ENCODE data around the gene ZNF284.

The ZNF284 gene

GRCh38 chr19:44050740-44051649 lies 21.0 kb upstream of the ZNF284 start:
- ATAC-seq: peak; percentile 20

GRCh38 chr19:44051650-44052402 lies 20.1 kb upstream of the ZNF284 start, which contains the start of gene ZNF223:
TSS of gene ZNF223 (plus strand) at chr19:44052036. CDS start at chr19:44055177, 3,141 bp downstream.
- ATAC-seq: peak; percentile 100
- TF ChIP-seq TOX (CRISPR knock-in tag; IDR thresholded peaks at IDR 0.05; ENCODE audit: borderline replicate concordance) (no peak), ESRRG (CRISPR knock-in tag; IDR thresholded peaks at IDR 0.05) (no peak), CSRNP3 (CRISPR knock-in tag; IDR thresholded peaks at IDR 0.05) (no peak), TSHZ2 (CRISPR knock-in tag; IDR thresholded peaks at IDR 0.05) (0 out of 2 replicates have a peak, but pooled peaks have one; percentile 41), RARB (CRISPR knock-in tag; IDR thresholded peaks at IDR 0.05) (no peak), CREB5 (CRISPR knock-in tag; IDR thresholded peaks at IDR 0.05; ENCODE audit: low read depth) (no peak)

More at GRCh38 chr19:44050740-44051649, 21.0 kb upstream of the ZNF284 start:
- TF ChIP-seq CSDC2 (CRISPR knock-in tag; IDR thresholded peaks at IDR 0.05): no peak
- TF ChIP-seq RARB (CRISPR knock-in tag; IDR thresholded peaks at IDR 0.05): no peak
- no peak for TF ChIP-seq ISL1 (CRISPR knock-in tag; IDR thresholded peaks at IDR 0.05)
- no peak for TF ChIP-seq POU6F1 (CRISPR knock-in tag; IDR thresholded peaks at IDR 0.05; ENCODE audit: borderline replicate concordance, low read depth)
- no peak for TF ChIP-seq TCF4 (CRISPR knock-in tag; IDR thresholded peaks at IDR 0.05; ENCODE audit: borderline replicate concordance)
- no peak for TF ChIP-seq GLIS3 (CRISPR knock-in tag; IDR thresholded peaks at IDR 0.05)
- no peak for TF ChIP-seq PPARA (CRISPR knock-in tag; IDR thresholded peaks at IDR 0.05; ENCODE audit: borderline replicate concordance)
- TF ChIP-seq ZC3H10 (CRISPR knock-in tag; IDR thresholded peaks at IDR 0.05): no peak
- no peak for TF ChIP-seq ESRRG (CRISPR knock-in tag; IDR thresholded peaks at IDR 0.05)
- TF ChIP-seq ZNF8 (CRISPR knock-in tag; IDR thresholded peaks at IDR 0.05): no peak

DNA sequence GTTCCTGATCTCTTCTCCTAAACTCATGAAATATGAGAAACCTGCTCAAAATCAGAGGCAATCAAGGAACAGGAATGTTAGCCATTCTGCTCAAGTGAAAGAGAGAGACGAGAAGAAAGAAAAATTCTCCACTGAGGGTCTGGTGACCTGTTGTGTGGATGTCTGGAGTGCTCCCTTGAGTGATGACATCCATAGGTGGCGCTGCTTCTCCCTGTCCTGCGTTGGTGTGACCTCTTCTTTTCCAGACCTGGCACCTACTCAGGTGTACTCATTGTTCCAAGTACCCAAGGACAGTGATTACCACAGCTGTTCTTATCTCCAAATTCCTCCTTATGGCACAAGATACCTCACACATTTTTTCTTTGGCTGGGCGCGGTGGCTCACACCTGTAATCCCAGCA lies 16.1 kb upstream of the ZNF284 start:
- ATAC-seq: no peak
- no peak for TF ChIP-seq ZNF565 (CRISPR knock-in tag; conservative IDR thresholded peaks at IDR 0.05; ENCODE audit: low read depth)
- no peak for TF ChIP-seq CREB5 (CRISPR knock-in tag; IDR thresholded peaks at IDR 0.05; ENCODE audit: low read depth)
- TF ChIP-seq, protein P1, sequence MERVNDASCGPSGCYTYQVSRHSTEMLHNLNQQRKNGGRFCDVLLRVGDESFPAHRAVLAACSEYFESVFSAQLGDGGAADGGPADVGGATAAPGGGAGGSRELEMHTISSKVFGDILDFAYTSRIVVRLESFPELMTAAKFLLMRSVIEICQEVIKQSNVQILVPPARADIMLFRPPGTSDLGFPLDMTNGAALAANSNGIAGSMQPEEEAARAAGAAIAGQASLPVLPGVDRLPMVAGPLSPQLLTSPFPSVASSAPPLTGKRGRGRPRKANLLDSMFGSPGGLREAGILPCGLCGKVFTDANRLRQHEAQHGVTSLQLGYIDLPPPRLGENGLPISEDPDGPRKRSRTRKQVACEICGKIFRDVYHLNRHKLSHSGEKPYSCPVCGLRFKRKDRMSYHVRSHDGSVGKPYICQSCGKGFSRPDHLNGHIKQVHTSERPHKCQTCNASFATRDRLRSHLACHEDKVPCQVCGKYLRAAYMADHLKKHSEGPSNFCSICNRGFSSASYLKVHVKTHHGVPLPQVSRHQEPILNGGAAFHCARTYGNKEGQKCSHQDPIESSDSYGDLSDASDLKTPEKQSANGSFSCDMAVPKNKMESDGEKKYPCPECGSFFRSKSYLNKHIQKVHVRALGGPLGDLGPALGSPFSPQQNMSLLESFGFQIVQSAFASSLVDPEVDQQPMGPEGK (CRISPR knock-in tag; IDR thresholded peaks at IDR 0.05; ENCODE audit: borderline replicate concordance): no peak
- no peak for TF ChIP-seq OSR1 (CRISPR knock-in tag; IDR thresholded peaks at IDR 0.05)
- TF ChIP-seq ARNTL (CRISPR knock-in tag; IDR thresholded peaks at IDR 0.05; ENCODE audit: borderline replicate concordance, low read depth): no peak
- no peak for TF ChIP-seq POU6F1 (CRISPR knock-in tag; IDR thresholded peaks at IDR 0.05; ENCODE audit: borderline replicate concordance, low read depth)
- TF ChIP-seq BACH2 (CRISPR knock-in tag; IDR thresholded peaks at IDR 0.05; ENCODE audit: borderline replicate concordance): no peak
- no peak for TF ChIP-seq SNAI2 (CRISPR knock-in tag; IDR thresholded peaks at IDR 0.05)
- TF ChIP-seq CSRNP3 (CRISPR knock-in tag; IDR thresholded peaks at IDR 0.05): no peak
- no peak for TF ChIP-seq PPARA (CRISPR knock-in tag; IDR thresholded peaks at IDR 0.05; ENCODE audit: borderline replicate concordance)
- no peak for TF ChIP-seq TCF4 (CRISPR knock-in tag; IDR thresholded peaks at IDR 0.05; ENCODE audit: borderline replicate concordance)
- TF ChIP-seq ZNF70 (CRISPR knock-in tag; IDR thresholded peaks at IDR 0.05): no peak

All from SK-N-SH treated with all-trans-retinoic acid at 6 μM for 48 hours (cell line).